ENCODE measurements around the gene CYP2C18.
"Not testable (repeated sequence)": the region's sequence is repeated elsewhere in the genome, so short reads cannot be mapped to it uniquely, and the experiment has no call there.

CYP2C18 gene

DNA sequence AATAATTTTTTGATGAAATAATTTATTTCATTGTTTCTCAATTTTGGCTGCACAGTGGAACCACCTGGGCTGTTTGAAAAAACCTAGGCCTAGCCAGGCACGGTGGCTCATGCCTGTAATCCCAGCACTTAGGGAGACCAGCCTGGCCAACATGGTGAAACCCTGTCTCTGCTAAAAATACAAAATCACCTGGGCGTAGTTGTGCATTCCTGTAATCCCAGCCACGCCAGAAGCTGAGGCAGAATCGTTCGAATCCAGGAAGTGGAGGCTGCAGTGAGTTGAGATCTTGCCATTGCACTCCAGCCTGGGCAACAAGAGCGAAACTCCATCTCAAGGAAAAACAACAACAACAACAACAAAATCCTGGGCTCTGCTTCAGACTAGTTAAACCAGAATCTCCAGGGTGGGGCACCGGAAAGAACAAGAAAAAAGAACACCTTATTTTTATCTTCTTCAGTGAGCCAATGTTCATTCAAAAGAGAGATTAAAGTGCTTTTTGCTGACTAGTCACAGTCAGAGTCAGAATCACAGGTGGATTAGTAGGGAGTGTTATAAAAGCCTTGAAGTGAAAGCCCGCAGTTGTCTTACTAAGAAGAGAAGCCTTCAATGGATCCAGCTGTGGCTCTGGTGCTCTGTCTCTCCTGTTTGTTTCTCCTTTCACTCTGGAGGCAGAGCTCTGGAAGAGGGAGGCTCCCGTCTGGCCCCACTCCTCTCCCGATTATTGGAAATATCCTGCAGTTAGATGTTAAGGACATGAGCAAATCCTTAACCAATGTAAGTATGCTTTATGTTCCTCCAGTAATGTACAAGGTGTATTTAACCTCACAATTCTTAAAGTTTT, at the start of gene CYP2C18:
TSS of gene CYP2C18 (plus strand) at position 516 of the 841 bp plus-strand sequence. CDS start at position 607, 91 bp downstream.
- DNase-seq (ENCODE audit: low read depth in 2 of 3, low spot score in 2 of 3) = no peak

- not testable (repeated sequence) for DNase-seq (ENCODE audit: low read depth in 2 of 3, low spot score in 2 of 3)
Observed at GRCh38 chr10:94638097-94638496, 45.4 kb upstream of the CYP2C18 start.

DNA sequence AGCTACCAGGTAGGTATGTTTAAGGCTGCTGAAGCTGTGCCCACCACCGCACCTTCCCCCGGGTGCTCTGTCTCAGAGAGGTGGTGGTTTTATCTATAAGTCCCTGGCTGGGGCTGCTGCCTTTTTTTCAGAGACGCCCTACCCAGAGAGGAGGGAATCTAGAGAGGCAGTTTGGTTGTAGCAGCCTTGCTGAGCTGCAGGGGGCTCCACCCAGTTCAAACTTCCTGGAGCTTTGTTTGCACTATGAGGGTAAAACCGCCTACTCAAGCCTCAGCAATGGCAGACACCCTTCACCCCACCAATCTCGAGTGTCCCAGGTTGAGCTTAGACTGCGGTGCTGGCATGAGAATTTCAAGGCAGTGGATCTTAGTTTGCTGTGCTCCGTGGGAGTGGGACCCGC, 43.6 kb upstream of the CYP2C18 start:
- no peak for DNase-seq (ENCODE audit: low read depth in 2 of 3, low spot score in 2 of 3)

- no peak for DNase-seq (ENCODE audit: low read depth in 2 of 3, low spot score in 2 of 3)
Observed at GRCh38 chr10:94640562-94640961, 43.0 kb upstream of the CYP2C18 start.

DNA sequence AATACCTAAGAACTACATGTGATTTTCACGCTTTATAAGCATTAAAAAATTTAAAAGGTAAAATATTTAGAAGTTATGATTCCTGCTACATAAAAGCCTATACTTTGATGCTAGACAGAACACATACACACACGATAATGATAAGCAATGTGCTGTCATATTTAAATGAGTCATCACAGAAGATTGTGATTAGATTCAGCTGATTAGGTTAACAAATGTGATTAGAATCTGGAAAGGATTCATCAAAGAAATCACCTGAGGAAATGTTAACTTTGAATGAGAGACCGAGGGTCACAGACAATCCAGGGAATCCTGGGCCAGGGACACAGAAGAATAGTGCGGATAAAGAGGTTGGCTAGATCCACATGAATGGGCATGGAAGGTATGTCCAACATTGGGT, 42.0 kb upstream of the CYP2C18 start:
- no peak for DNase-seq (ENCODE audit: low read depth in 2 of 3, low spot score in 2 of 3)

DNA sequence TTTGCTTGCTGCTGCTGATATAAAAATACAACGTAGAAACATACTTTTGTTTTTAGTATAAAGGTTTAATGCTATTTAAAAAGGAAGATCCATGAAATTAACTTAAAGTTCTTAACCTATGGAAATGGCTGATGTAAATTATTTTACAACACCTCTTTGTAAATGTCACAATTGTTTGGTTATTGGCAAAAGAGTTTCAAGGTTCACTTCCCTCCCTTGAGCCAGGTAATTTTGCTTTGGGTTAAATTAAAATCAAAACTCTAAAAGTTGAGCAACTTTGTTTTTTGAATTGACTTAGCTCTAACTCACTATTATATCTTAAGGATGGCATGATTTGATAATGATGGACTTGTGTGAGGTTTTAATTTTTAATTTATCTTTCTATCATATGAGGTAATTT, 39.2 kb upstream of the CYP2C18 start:
- no peak for DNase-seq (ENCODE audit: low read depth in 2 of 3, low spot score in 2 of 3)

GRCh38 chr10:94645285-94645684, 38.2 kb upstream of the CYP2C18 start:
- DNase-seq (ENCODE audit: low read depth in 2 of 3, low spot score in 2 of 3) = no peak

DNA sequence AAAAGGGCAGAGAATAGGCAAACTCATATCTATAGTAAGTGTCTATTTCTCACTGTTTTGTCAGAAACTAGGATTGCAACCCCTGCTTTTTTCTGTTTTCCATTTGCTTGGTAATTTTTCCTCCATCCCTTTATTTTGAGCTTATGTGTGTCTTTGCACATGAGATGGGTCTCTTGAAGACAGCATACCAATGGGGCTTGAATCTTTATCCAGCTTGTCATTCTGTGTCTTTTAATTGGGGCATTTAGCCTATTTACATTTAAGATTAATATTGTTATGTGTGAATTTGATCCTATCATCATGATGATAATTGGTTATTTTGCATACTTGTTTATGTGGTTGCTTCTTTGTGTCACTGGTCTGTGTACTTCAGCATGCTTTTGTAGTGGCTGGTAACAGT, 28.3 kb upstream of the CYP2C18 start:
- not testable (repeated sequence) for DNase-seq (ENCODE audit: low read depth in 2 of 3, low spot score in 2 of 3)

- DNase-seq (ENCODE audit: low read depth in 2 of 3, low spot score in 2 of 3) = not testable (repeated sequence)
Observed at GRCh38 chr10:94663061-94663460, 20.5 kb upstream of the CYP2C18 start.

DNA sequence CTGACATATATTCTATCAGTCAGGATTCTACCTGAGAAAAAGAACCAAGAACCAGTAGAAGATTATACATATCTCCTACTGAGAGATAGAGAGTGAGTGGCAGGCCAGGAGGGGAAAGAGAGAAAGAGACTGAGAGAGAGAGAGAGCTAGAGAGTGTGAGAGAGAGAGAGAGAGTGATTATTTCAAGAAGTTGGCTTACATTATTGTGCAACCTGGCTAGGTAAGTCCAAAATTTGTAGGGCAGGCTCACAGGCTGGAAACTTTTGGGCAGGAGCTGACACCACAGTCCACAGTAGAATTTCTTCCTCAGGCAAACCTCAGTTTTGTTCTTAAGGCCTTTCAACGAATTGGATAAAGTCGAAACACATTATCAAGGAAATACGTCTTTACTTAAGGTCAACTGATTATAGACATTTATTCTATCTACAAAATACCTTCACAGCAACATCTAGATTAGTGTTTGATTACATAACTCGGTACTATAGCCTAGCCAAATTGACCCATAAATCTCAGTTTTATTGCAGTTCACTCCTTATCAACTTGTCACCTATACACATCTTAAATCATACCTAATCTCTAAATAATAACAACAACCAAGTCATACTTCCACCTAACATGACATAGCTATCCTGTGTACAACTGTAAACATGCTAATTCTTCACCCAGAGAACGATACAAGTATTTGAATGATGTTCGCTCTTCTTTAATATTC, 17.0 kb upstream of the CYP2C18 start:
- no peak for DNase-seq (ENCODE audit: low read depth in 2 of 3, low spot score in 2 of 3)

- no peak for DNase-seq (ENCODE audit: low read depth in 2 of 3, low spot score in 2 of 3)
Observed at GRCh38 chr10:94673614-94674321, 9.8 kb upstream of the CYP2C18 start.

- DNase-seq (ENCODE audit: low read depth in 2 of 3, low spot score in 2 of 3) = no peak
Observed at GRCh38 chr10:94676496-94676895, 7.0 kb upstream of the CYP2C18 start.

DNA sequence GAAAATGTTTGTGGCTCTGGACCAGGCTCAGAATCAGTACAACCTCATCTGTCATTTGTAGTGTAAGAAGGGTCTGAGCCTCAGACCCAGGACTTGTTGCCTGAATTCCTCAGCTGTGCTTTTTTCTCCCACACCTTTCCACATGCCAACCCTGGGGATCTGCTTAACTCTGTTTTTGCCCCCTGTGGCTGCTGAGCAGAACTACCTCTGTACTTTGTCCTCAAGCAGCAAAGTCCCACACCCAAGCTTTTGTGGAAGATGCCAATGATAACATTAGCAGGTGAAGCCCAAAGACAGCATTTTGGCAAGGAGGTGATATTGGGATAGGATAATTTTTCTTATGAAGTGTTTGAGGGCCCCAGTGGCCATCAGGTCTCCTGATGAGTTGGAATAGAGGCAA, 5.8 kb upstream of the CYP2C18 start:
- no peak for DNase-seq (ENCODE audit: low read depth in 2 of 3, low spot score in 2 of 3)

GRCh38 chr10:94678475-94678874, 5.1 kb upstream of the CYP2C18 start:
- no peak for DNase-seq (ENCODE audit: low read depth in 2 of 3, low spot score in 2 of 3)

DNA sequence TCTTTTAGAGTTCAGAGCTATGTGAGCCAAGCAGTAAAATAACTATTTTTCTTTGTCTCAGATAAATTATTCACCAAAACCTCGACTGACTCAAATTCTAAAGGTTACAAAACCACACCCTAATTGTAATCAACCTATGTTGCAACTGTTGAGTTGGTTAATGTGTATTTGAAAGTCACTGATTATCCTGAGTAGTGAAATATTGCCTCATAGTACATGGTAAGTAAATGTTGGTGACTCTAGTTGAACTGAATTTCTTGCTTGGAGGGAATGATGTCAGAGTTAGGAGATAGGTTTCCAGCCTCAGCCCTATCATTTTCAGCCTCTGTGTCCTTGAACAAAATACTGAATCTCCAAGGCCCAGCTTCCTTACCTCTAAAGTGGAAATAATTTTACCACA, 3.0 kb upstream of the CYP2C18 start:
- no peak for DNase-seq (ENCODE audit: low read depth in 2 of 3, low spot score in 2 of 3)

- not testable (repeated sequence) for DNase-seq (ENCODE audit: low read depth in 2 of 3, low spot score in 2 of 3)
Observed at GRCh38 chr10:94682636-94683035, 893 bp upstream of the CYP2C18 start.

GRCh38 chr10:94687625-94688248, 4.2 kb downstream of the CYP2C18 start:
- no peak for DNase-seq (ENCODE audit: low read depth in 2 of 3, low spot score in 2 of 3)

DNA sequence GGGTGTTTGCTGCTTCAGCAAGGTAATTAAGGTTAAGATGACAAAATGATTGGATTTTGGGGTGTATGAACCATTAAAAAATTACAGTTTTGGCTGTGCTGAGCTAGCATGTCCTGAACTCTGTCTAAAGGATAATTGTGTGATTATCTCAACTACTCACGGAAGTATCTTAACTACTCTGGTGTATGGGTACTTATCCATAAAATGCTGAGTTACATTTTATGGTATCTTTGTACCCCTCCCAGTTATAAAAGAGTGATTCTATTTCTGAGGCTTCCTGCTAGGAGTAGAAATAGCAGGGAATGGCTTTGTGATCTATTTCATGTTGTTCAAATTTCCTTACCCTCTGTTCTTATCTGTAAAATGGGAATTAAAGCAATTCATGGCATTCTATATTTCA, 22.6 kb downstream of the CYP2C18 start:
- no peak for DNase-seq (ENCODE audit: low read depth in 2 of 3, low spot score in 2 of 3)

DNA sequence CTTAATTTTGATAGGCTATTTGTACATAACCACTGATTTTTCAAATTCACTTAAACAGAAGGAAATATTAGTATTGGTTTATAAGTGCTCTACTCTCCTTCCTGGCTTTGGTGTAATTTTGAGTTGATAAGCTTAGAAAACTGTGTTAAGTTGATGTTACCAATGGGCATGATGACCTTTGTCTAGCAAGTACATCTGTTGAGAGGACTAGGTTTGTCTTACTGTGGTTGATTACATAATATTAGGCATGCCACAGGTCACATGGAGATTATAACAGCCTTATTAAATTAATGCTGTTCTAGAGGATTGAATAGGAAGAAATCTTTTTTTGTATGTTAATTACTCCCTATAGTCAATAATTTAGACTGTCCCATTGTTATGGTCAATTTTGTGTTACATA, 27.0 kb downstream of the CYP2C18 start:
- DNase-seq (ENCODE audit: low read depth in 2 of 3, low spot score in 2 of 3) = no peak

GRCh38 chr10:94725871-94726270, 42.3 kb downstream of the CYP2C18 start:
- no peak for DNase-seq (ENCODE audit: low read depth in 2 of 3, low spot score in 2 of 3)

DNA sequence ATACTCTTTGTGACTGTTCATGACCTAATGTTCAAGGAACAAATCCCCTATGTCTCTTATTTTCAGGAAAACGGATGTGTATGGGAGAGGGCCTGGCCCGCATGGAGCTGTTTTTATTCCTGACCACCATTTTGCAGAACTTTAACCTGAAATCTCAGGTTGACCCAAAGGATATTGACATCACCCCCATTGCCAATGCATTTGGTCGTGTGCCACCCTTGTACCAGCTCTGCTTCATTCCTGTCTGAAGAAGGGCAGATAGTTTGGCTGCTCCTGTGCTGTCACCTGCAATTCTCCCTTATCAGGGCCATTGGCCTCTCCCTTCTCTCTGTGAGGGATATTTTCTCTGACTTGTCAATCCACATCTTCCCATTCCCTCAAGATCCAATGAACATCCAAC, 51.7 kb downstream of the CYP2C18 start:
- DNase-seq (ENCODE audit: low read depth in 2 of 3, low spot score in 2 of 3) = no peak

All from activated CD8-positive, alpha-beta memory T cell treated with anti-CD3 and anti-CD28 coated beads for 48 hours (primary cell).